ENCODE measurements around the gene TRIM42. TPM values are rescaled to one million over a fixed set of nuclear protein-coding genes. Genes with fewer than 3 reads are reported as not detected.

The TRIM42 gene
- total RNA-seq, 1 donor from 2014 or later = not detected

- Mint-ChIP-seq H3K4me3 (ENCODE audit: unreplicated experiment) (no peak overlapping the region), H3K9me3 (ENCODE audit: low read depth) (peaks cover under 1% of the 10 kb centered on the region), H3K4me1 (ENCODE audit: low read depth) (no peaks in the 10 kb centered on the region), H3K27me3 (ENCODE audit: low read depth) (peaks cover 3% of the 10 kb centered on the region), H3K27ac (ENCODE audit: unreplicated experiment) (no peak overlapping the region), H3K36me3 (ENCODE audit: low read depth) (no peaks in the 10 kb centered on the region)
- DNase-seq (ENCODE audit: low spot score) = peak; percentile 90
- TF ChIP-seq, protein P1, sequence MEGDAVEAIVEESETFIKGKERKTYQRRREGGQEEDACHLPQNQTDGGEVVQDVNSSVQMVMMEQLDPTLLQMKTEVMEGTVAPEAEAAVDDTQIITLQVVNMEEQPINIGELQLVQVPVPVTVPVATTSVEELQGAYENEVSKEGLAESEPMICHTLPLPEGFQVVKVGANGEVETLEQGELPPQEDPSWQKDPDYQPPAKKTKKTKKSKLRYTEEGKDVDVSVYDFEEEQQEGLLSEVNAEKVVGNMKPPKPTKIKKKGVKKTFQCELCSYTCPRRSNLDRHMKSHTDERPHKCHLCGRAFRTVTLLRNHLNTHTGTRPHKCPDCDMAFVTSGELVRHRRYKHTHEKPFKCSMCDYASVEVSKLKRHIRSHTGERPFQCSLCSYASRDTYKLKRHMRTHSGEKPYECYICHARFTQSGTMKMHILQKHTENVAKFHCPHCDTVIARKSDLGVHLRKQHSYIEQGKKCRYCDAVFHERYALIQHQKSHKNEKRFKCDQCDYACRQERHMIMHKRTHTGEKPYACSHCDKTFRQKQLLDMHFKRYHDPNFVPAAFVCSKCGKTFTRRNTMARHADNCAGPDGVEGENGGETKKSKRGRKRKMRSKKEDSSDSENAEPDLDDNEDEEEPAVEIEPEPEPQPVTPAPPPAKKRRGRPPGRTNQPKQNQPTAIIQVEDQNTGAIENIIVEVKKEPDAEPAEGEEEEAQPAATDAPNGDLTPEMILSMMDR (IDR thresholded peaks at IDR 0.05) = no peak
Observed at GRCh38 chr3:140682586-140682985, 4.7 kb downstream of the TRIM42 start.

GRCh38 chr3:140686128-140686527, 8.3 kb downstream of the TRIM42 start:
- TF ChIP-seq, protein P1 (IDR thresholded peaks at IDR 0.05) = no peak
- no peaks in the 10 kb centered on the region for H3K36me3 Mint-ChIP-seq (ENCODE audit: low read depth)
- H3K4me3 Mint-ChIP-seq (ENCODE audit: unreplicated experiment) = no peak overlapping the region
- H3K9me3 Mint-ChIP-seq (ENCODE audit: low read depth) = peaks cover 2% of the 10 kb centered on the region
- no peak overlapping the region for H3K27ac Mint-ChIP-seq (ENCODE audit: unreplicated experiment)
- no peaks in the 10 kb centered on the region for H3K4me1 Mint-ChIP-seq (ENCODE audit: low read depth)
- no peak for DNase-seq (ENCODE audit: low spot score)
- H3K27me3 Mint-ChIP-seq (ENCODE audit: low read depth) = peaks cover 1% of the 10 kb centered on the region

DNA sequence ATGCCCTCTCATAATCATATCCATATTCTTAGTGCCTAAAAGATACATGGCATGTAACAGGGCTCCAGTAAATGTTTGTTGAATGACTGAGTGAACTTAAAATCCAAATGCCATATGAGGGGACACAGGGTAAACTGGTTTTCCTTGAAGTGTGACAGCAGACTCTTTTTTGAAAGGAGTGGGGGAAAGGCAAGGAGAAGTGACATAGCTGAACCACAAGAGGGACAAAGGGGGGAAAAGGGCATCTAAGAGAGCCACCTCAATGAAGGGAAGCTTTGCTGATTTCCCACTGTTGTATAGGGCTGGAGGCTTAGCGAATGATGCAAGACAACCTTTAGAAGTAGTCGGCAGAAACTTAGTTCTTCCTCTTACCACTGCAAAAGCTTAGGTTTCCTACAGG, 9.1 kb downstream of the TRIM42 start:
- no peaks in the 10 kb centered on the region for H3K4me1 Mint-ChIP-seq (ENCODE audit: low read depth)
- DNase-seq (ENCODE audit: low spot score) = no peak
- peaks cover 2% of the 10 kb centered on the region for H3K9me3 Mint-ChIP-seq (ENCODE audit: low read depth)
- no peaks in the 10 kb centered on the region for H3K36me3 Mint-ChIP-seq (ENCODE audit: low read depth)
- peaks cover 1% of the 10 kb centered on the region for H3K27me3 Mint-ChIP-seq (ENCODE audit: low read depth)
- H3K27ac Mint-ChIP-seq (ENCODE audit: unreplicated experiment) = no peak overlapping the region
- H3K4me3 Mint-ChIP-seq (ENCODE audit: unreplicated experiment) = no peak overlapping the region
- TF ChIP-seq, protein P1 (IDR thresholded peaks at IDR 0.05) = no peak

DNA sequence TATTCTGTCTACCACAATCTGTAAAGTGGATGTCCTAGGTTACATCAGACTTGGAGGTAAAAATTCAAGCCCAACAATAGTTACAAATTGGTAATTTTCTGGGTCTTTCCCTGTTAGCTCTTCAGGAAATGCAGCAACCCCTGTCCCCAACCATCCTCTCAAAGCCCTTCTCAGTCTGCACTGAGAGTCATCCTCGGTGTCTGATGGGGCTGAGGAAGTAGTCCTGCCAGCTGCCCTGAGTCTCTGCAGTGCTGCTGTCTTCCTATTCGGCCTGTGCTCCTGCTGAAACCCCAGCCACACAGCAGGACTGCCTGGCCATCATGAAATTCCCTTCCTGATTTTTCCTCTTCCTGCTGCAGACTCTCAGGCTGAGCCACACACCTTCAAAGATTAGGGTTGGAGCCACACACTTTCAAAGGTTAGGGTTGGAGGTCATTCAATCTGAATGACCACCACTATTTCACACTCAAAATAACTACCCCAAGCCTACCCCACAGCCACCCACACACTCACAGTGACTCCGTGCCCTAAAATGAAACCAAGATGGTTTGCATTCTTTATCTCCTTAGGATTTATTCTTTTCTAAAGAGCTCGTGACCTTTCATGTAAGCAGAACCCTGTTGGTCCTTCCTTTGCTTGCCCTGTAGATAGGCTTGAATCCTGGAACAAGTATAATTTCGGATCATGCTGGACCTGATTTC, 17.6 kb downstream of the TRIM42 start:
- Mint-ChIP-seq H3K27ac (ENCODE audit: unreplicated experiment) (no peak overlapping the region), H3K27me3 (ENCODE audit: low read depth) (no peaks in the 10 kb centered on the region), H3K4me3 (ENCODE audit: unreplicated experiment) (no peak overlapping the region), H3K36me3 (ENCODE audit: low read depth) (peaks cover 3% of the 10 kb centered on the region), H3K9me3 (ENCODE audit: low read depth) (peaks cover 7% of the 10 kb centered on the region), H3K4me1 (ENCODE audit: low read depth) (no peaks in the 10 kb centered on the region)
- no peak for DNase-seq (ENCODE audit: low spot score)
- TF ChIP-seq, protein P1 (IDR thresholded peaks at IDR 0.05) = no peak

GRCh38 chr3:140699516-140700231, 21.8 kb downstream of the TRIM42 start:
- H3K36me3 Mint-ChIP-seq (ENCODE audit: low read depth) = peaks cover 3% of the 10 kb centered on the region
- peaks cover 2% of the 10 kb centered on the region for H3K27me3 Mint-ChIP-seq (ENCODE audit: low read depth)
- H3K4me1 Mint-ChIP-seq (ENCODE audit: low read depth) = no peaks in the 10 kb centered on the region
- H3K4me3 Mint-ChIP-seq (ENCODE audit: unreplicated experiment) = no peak overlapping the region
- no peak overlapping the region for H3K27ac Mint-ChIP-seq (ENCODE audit: unreplicated experiment)
- H3K9me3 Mint-ChIP-seq (ENCODE audit: low read depth) = peaks cover 8% of the 10 kb centered on the region
- TF ChIP-seq, protein P1 (IDR thresholded peaks at IDR 0.05) = no peak
- DNase-seq (ENCODE audit: low spot score) = no peak

Data from chondrocyte (in vitro differentiated cells).